NCI-H526 (cell line): ENCODE measurements around the gene MYH7.
A peak's percentile ranks its signal among the peaks of the same experiment; 100 is the strongest.
"Not testable (repeated sequence)": the region's sequence is repeated elsewhere in the genome, so short reads cannot be mapped to it uniquely, and the experiment has no call there.

Source experiments
- DNase-seq, 2 experiments: peaks; one replicate each; lab custom pipeline; 2025; lab: John Stamatoyannopoulos, UW

The MYH7 gene

DNA sequence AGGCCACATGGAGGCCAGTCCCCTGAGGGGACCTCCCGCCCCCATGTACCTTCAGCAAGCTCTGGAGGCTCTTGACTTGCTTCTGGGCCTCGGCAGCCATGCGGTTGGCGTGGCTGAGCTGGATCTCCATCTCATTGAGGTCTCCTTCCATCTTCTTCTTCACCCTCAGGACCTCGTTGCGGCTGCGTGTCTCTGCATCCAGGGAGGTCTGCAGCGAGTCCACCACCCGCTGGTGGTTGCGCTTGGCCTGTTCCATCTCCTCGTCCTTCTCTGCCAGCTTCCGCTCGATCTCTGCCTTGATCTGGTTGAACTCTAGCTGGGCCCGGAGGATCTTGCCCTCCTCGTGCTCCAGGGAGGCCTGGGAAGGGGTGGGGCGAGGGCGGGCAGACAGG lies 49.2 kb downstream of the MYH7 start:
- not testable (repeated sequence) for DNase-seq

DNA sequence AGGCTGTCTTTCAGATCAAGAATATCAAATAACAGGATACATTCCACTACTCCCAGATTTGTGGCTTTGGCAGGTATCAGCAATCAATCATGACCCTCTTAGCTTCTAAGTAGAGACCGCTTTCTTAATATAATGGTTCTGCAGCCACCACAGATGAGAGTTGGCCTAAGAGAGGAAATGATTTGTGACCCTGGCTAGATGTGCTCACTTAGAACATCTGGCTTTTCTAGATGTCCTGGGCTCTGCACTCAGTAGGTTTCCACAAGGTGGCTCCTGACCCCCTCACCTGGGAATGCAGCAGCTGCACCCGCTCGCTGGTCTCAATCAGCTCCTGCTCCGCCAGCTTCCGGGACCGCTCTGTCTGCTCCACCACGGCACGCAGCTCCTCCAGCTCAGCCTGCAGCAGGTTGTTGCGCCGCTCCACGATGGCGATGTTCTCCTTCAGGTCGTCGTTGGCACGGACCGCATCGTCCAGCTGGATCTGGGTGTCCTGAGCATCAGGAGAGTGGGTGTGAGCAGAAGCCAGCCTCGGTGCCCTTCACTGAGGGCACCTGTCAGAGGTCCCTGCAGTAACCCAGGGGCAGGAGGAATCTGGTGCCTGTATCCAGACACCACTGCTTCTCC lies 49.7 kb downstream of the MYH7 start:
- no peak for DNase-seq

GRCh38 chr14:23385244-23385641 lies 50.2 kb downstream of the MYH7 start:
- no peak for DNase-seq

DNA sequence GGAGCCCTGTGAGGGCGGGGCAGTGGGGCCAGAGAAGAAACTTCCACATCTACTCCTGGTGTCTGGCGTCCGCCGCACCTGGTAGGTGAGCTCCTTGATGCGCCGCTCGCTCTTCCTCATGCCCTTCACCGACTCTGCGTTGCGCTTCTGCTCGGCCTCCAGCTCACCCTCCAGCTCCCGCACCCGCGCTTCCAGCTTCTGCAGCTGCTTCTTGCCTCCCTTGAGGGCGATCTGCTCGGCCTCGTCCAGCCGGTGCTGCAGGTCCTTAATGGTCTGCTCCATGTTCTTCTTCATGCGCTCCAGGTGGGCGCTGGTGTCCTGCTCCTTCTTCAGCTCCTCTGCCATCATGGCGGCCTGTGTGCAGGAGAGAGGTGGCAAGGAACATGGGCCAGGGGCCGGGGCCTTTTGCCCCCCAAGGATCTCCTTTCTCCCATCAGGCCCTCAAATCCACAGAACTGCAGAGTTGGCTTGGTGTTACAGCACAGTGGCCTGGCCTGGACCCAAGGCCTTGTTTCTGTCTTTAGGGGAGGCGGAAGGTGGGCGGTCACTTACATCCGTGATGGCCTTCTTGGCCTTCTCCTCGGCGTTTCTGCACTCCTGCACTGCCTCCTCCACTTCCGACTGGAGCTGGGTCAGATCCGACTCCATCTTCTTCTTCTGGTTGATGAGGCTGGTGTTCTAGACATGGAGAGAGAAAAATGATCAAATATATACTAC lies 50.9 kb downstream of the MYH7 start:
- no peak for DNase-seq

- no peak for DNase-seq
These were observed 52.6 kb downstream of the MYH7 start for GRCh38 chr14:23382731-23383440.

- no peak for DNase-seq
These were observed 53.2 kb downstream of the MYH7 start for GRCh38 chr14:23382276-23382675.

GRCh38 chr14:23381871-23382270 lies 53.6 kb downstream of the MYH7 start:
- no peak for DNase-seq

GRCh38 chr14:23380976-23381375 lies 54.5 kb downstream of the MYH7 start:
- DNase-seq = no peak

DNA sequence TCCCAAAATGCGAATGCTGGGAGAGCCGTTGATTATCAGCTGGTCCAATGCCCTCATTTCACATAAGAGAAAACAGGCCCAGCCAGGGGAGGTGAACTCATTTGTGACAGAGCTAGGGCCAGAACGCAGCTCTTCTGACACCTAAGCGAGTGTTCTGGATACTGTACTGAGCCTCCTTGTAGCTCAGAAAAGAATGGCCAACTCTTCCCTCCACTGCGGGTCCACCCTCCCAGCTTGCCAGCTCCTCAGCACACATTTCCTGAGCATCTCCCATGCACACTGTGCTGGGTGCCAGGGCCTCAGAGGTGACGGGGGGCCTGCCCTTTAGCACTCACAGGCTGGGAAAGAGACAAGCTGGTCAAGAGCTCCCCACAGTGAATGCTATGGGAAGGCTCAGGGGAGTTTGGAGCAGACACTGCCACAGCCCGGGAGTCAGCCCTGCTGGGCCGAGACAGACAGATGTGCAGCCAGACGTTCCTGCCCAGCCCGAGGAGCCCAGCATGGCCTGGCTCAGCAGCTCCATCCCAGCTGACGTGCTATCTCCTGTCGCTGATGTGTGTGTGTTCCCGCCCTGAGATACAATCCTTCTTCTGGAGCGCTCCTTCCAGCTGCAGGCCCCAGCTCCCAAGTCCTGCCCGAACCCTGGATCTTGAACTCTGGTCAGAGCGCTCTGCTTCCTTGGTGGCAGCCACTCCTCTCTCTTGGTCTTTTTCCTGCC lies 55.1 kb downstream of the MYH7 start:
- no peak for DNase-seq

DNA sequence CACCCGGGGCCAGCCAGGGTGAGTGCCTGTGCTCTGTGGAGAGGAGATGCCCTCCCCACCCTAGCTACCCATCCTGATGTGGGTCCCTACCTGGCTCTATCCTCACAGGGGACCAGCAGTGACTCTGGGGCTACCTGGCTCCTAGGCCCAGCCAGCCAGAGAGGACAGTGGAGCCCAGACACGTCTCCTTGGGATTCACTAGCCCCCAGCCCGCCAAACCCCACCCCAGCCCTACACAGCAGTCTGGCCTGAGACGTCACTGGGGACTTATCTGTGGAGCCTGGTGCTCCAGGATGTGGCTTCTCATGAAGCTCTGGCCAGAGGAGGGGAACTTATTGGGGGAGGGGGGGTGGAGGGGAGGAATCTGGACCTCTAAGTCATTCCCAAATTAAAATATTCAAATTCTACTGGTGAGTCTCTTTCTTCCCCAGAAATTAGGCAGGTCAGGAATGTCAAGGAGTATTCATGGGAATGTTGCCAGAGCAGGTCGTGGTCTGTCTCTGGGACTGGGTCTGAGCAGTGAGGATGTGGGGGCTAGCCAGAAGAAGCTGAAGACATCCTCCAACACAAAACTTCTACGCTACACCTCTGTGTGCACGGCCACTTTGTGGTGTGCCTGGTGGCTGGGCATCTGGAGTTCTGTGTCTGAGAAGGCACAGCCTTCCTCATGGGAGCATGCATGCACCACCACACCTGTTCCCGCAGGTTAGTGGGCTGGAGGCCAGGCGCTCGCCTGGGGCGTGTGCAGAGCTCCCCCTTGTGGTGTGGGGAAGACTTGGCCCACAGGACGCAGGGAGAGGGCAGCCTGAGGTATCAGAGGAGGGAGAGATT lies 55.9 kb downstream of the MYH7 start:
- peak; percentile 27 to 83 for DNase-seq

DNA sequence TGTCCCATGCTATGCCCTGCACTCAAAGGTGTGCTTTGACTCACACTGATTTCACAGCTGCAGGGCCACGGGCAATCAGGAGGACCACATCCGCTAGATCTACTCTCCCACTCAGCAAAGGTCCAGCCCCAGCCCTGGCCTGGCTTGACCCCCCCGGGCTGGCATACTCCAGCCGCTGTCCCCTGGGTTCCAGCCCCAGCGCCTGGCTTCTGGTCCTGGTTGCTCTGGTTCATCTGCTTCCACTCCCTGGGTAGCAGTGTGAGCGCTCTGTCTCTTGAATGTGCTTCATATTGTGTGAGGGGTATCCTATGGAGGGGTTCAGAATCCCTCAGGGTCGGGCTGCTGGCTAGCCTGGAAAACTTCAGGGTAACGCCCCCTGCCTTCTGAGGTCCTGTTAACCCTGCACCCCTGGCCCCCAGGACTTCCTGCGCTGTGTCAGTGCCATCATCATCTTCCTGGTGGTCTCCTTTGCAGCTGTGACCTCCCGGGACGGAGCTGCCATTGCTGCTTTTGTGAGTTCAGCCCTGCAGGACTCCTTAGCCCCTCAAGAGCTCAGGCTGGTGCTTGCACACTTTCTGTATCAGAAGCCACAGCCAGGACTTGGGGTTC lies 56.7 kb downstream of the MYH7 start:
- DNase-seq = no peak

- no peak for DNase-seq
These were observed 57.6 kb downstream of the MYH7 start for GRCh38 chr14:23377573-23378563.

- no peak for DNase-seq
These were observed 58.3 kb downstream of the MYH7 start for GRCh38 chr14:23377198-23377550.

DNA sequence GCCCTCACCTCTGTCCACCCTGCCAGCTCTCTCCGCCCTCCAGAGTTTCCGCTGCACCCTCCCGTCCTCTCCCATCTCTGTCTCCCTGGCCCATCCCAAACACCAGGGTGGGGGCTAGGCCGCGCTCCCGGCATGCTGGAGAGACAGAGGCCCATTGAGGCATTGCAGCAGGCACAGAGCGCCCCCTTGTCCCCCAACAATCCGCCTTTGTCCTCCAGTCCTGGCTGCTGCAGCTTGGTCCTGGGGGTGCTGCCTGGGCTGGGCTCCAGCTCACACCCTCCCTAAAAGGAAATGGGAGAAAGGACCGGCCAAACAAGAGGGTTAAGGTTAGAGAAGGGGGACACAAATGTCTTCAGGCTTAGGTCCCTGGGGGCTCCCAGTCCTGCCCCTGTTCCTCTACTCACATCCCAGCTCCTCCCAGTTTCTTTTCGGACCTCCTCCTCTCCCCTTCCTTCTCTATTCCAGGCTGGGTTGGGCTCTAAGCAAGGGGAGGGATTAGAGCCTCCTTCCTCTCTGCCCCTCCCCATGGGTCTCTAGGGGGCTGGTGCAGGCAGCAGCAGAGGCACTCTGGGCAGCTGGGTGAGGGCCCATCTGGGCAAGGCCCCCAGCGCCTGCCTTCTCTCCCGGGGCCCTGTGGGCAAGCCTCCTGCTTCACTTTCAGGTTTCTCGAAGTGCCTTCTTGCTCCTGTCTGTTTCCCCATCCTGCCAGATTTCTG lies 58.8 kb downstream of the MYH7 start, which contains the start of gene CMTM5:
CMTM5 (plus strand) TSS at position 565 of the 716 bp plus-strand sequence. CDS start 206 bp downstream, outside the sequence.
- DNase-seq = no peak

- no peak for DNase-seq
These were observed 59.8 kb downstream of the MYH7 start for GRCh38 chr14:23375527-23376251.

DNA sequence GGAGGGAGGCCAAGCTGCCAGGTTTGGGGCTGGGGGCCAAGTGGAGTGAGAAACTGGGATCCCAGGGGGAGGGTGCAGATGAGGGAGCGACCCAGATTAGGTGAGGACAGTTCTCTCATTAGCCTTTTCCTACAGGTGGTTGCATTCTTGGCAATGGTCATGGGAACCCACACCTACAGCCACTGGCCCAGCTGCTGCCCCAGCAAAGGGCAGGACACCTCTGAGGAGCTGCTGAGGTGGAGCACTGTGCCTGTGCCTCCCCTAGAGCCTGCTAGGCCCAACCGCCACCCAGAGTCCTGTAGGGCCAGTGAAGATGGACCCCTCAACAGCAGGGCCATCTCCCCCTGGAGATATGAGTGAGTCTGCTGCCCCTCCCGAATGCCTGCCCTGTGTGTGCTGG lies 62.4 kb downstream of the MYH7 start:
- no peak for DNase-seq

DNA sequence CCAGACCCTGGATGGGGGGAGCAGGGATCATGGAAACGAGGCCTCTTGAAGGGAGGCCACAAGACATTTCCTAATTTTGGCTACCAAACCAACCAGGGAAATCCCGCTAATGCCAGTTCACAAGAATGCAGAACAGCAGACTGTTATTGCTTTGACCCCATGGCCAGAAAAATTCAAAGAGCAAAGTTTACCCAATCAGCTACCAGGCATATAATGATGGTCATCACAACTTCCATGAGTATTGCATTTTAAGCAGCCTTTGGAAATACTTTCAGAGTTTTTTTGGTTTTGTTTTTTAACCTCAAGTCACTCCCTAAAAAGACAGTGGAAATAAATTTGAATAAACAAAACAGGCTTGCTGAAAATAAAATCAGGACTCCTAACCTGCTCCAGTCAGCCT lies 63.0 kb downstream of the MYH7 start, which contains the start of gene IL25:
IL25 (plus strand) TSS at position 301 of the 400 bp plus-strand sequence.
- no peak for DNase-seq

GRCh38 chr14:23371865-23372264 lies 63.6 kb downstream of the MYH7 start:
- DNase-seq = no peak
